SK-N-MC (cell line): ENCODE measurements around the gene CNNM3.

ENCODE experiments used
- DNase-seq: peaks from one replicate; pipeline ENCODE4 v3.0.0-alpha.2; 2011; ENCODE audit warnings: low read depth, low spot score
- H3K27ac ChIP-seq: fragments of 200-600 bp; sonication (generic); 2 replicates; pipeline ENCODE4 v1.5.1; 2016; ENCODE audit warnings: mixed run types
- H3K36me3 ChIP-seq: fragments of 200-600 bp; sonication (generic); 2 replicates; pipeline ENCODE4 v1.6.1; 2017; ENCODE audit warnings: antibody characterized with exemption, low read length, mixed read lengths; ENCODE audit not compliant: insufficient read depth
- H3K4me3 ChIP-seq: fragments of 200-600 bp; sonication (generic); 2 replicates; pipeline ENCODE4 v1.5.1; 2016
- H3K9ac ChIP-seq: fragments of 200-600 bp; sonication (generic); 2 replicates; pipeline ENCODE4 v1.8.0; 2017; ENCODE audit warnings: mixed run types, mixed read lengths; ENCODE audit not compliant: insufficient read length
- H3K9me3 ChIP-seq: fragments of 200-600 bp; sonication (generic); 2 replicates; pipeline ENCODE4 v1.6.1; 2017; ENCODE audit warnings: low read depth, mild to moderate bottlenecking, antibody characterized with exemption, low read length, moderate library complexity, mixed read lengths
- EZH2 ChIP-seq: fragments of 200-600 bp; sonication (generic); IDR thresholded peaks from one replicate; pipeline ENCODE4 v1.6.1; 2017; ENCODE audit warnings: antibody characterized with exemption
- FOXP2 ChIP-seq: optimal IDR thresholded peaks from 2 replicates; pipeline ENCODE3; 2011; ENCODE audit warnings: mild to moderate bottlenecking, moderate library complexity; ENCODE audit not compliant: insufficient read depth; ENCODE audit errors: extremely low read length, control extremely low read depth
- POLR2AphosphoS5 ChIP-seq: IDR thresholded peaks from 2 replicates; pipeline ENCODE4 v1.6.1; 2012; ENCODE audit warnings: mild to moderate bottlenecking, low read depth, low read length, borderline replicate concordance

CNNM3 gene

GRCh38 chr2:96839875-96840850 lies 24.1 kb downstream of the CNNM3 start:
- Histone ChIP-seq H3K4me3 (no peak overlapping the region), H3K9ac (no peak overlapping the region), H3K9me3 (no peaks in the 10 kb centered on the region), H3K27ac (no peak overlapping the region), H3K36me3 (no peaks in the 10 kb centered on the region; the same call in 1 of the 2 replicates)
- TF ChIP-seq EZH2 (no peak), FOXP2 (no peak), POLR2AphosphoS5 (no peak)
- no peak for DNase-seq

- TF ChIP-seq POLR2AphosphoS5 (no peak), EZH2 (no peak), FOXP2 (no peak)
- no peak overlapping the region for H3K4me3 ChIP-seq
- no peak overlapping the region for H3K9ac ChIP-seq
- H3K27ac ChIP-seq, result no peak overlapping the region
- no peak for DNase-seq
- no peaks in the 10 kb centered on the region for H3K9me3 ChIP-seq
- H3K36me3 ChIP-seq, result peaks cover 3% of the 10 kb centered on the region; the same call in 1 of the 2 replicates
Observed at GRCh38 chr2:96841701-96842495, 25.8 kb downstream of the CNNM3 start.

- H3K27ac ChIP-seq, result no peak overlapping the region
- no peak for DNase-seq
- H3K9ac ChIP-seq, result no peak overlapping the region
- no peaks in the 10 kb centered on the region for H3K9me3 ChIP-seq
- no peak for TF ChIP-seq EZH2
- no peak overlapping the region for H3K4me3 ChIP-seq
- peaks cover 5% of the 10 kb centered on the region; the same call in 1 of the 2 replicates for H3K36me3 ChIP-seq
Observed at GRCh38 chr2:96842600-96842999, 26.5 kb downstream of the CNNM3 start.

GRCh38 chr2:96843538-96844268 lies 27.6 kb downstream of the CNNM3 start, which contains the start of gene ANKRD23:
ANKRD23 (minus strand) TSS chr2:96844021; CDS start chr2:96843992, 29 bp downstream.
- Histone ChIP-seq H3K27ac (no peak within 1 kb of the TSS), H3K9me3 (no peaks in the 10 kb centered on the region), H3K36me3 (peaks cover 14% of the 10 kb centered on the region), H3K4me3 (no peak within 1 kb of the TSS), H3K9ac (no peak within 1 kb of the TSS)
- no peak for DNase-seq
- TF ChIP-seq FOXP2 (no peak), POLR2AphosphoS5 (no peak), EZH2 (no peak)

- no peaks in the 10 kb centered on the region for H3K9me3 ChIP-seq
- TF ChIP-seq EZH2 (no peak), POLR2AphosphoS5 (no peak), FOXP2 (no peak)
- DNase-seq, result no peak
- H3K4me3 ChIP-seq, result no peak overlapping the region
- H3K36me3 ChIP-seq, result peaks cover 14% of the 10 kb centered on the region
- no peak overlapping the region for H3K9ac ChIP-seq
- H3K27ac ChIP-seq, result no peak overlapping the region
Observed at GRCh38 chr2:96844405-96844808, 28.3 kb downstream of the CNNM3 start.

- no peak overlapping the region for H3K27ac ChIP-seq
- H3K4me3 ChIP-seq, result no peak overlapping the region
- H3K9ac ChIP-seq, result no peak overlapping the region
- no peaks in the 10 kb centered on the region for H3K9me3 ChIP-seq
- peaks cover 25% of the 10 kb centered on the region for H3K36me3 ChIP-seq
- no peak for TF ChIP-seq FOXP2
- no peak for TF ChIP-seq EZH2
- no peak for TF ChIP-seq POLR2AphosphoS5
- no peak for DNase-seq
Observed at GRCh38 chr2:96846825-96847224, 30.8 kb downstream of the CNNM3 start.

GRCh38 chr2:96847586-96847985 lies 31.5 kb downstream of the CNNM3 start:
- TF ChIP-seq POLR2AphosphoS5, result no peak
- no peak for TF ChIP-seq FOXP2
- TF ChIP-seq EZH2, result no peak
- Histone ChIP-seq H3K9me3 (no peaks in the 10 kb centered on the region), H3K27ac (no peak overlapping the region), H3K4me3 (no peak overlapping the region), H3K36me3 (peaks cover 28% of the 10 kb centered on the region), H3K9ac (no peak overlapping the region)
- DNase-seq, result no peak

- no peak overlapping the region for H3K27ac ChIP-seq
- no peaks in the 10 kb centered on the region for H3K9me3 ChIP-seq
- TF ChIP-seq POLR2AphosphoS5, result no peak
- TF ChIP-seq EZH2, result no peak
- TF ChIP-seq FOXP2, result no peak
- H3K36me3 ChIP-seq, result peaks cover 34% of the 10 kb centered on the region
- DNase-seq, result no peak
- no peak overlapping the region for H3K4me3 ChIP-seq
- H3K9ac ChIP-seq, result no peak overlapping the region
Observed at GRCh38 chr2:96848264-96848663, 32.2 kb downstream of the CNNM3 start.
